HCT116 (cell line): ENCODE measurements around the gene GP2. TPM values are rescaled to one million over a fixed set of nuclear protein-coding genes. Genes with fewer than 3 reads are reported as not detected.

ENCODE experiments used
- ATAC-seq: fragments of 200-7000 bp; cut with Tn5 transposase; 2 replicates; pipeline ENCODE4 v1.9.1; 2020; ENCODE audit warnings: mild to moderate bottlenecking, moderate library complexity
- BruUV-seq: library from RNA; stranded (reverse); fragments of 400-500 nt; replicated peaks from 2 replicates; lab custom pipeline; 2021; lab: Mats Ljungman, UMichigan
- CTCF ChIA-PET: fragments of 300-600 bp; sonication (Branson Sonifier 250); formaldehyde crosslinking; loops from one replicate; lab custom pipeline; 2021; ENCODE audit warnings: antibody characterized with exemption; lab: Charles Lee
- POLR2A ChIA-PET: fragments of 300-600, 350-600 bp; sonication (Branson Sonifier 250); formaldehyde crosslinking; loops from one replicate; lab custom pipeline; 2021; ENCODE audit warnings: antibody characterized with exemption; lab: Charles Lee
- RAD21 ChIA-PET, 2 experiments: fragments of 300-600 bp; sonication (Branson Sonifier 250); formaldehyde crosslinking; loops; one replicate each; lab custom pipeline; 2023; ENCODE audit warnings: low total read pairs in 2 of 2; ENCODE audit not compliant: uncharacterized antibody in 2 of 2, unreplicated experiment in 2 of 2, low non-redundant PET in 1 of 2; lab: Charles Lee
- DNase-seq: peaks from one replicate; pipeline ENCODE4 v3.0.0-alpha.2; 2010; ENCODE audit warnings: low read depth, low spot score
- H2AFZ ChIP-seq: fragments of 200-600 bp; shearing (Covaris generic), sonication (generic); 2 replicates; pipeline ENCODE4 v1.6.1; 2017; ENCODE audit warnings: low read depth, mixed run types, mixed read lengths, antibody characterized with exemption, low read length; ENCODE audit not compliant: poor library complexity, severe bottlenecking
- H3K27ac ChIP-seq: 2 replicates; pipeline ENCODE4 v1.5.1; 2012; ENCODE audit warnings: low read depth, low read length
- H3K27me3 ChIP-seq: fragments of 200-600 bp; sonication (generic); 2 replicates; pipeline ENCODE4 v1.6.1; 2016; ENCODE audit warnings: mixed run types, low read length, mixed read lengths; ENCODE audit not compliant: insufficient read depth
- H3K36me3 ChIP-seq, 2 experiments: fragments of 200-500 bp in 1 of 2; fragments of 200-600 bp in 1 of 2; sonication (Bioruptor generic) in 1 of 2; sonication (generic) in 1 of 2; 2 replicates each; pipeline versions ENCODE4 v1.5.1 to v1.6.1; 2014 to 2016; ENCODE audit warnings: low read length in 2 of 2, inconsistent platforms in 1 of 2, mixed read lengths in 1 of 2, mixed run types in 1 of 2; ENCODE audit not compliant: insufficient read depth in 2 of 2, control insufficient read depth in 1 of 2
- H3K4me1 ChIP-seq, 2 experiments: fragments of 200-600 bp in 1 of 2; sonication (generic) in 1 of 2; 2 replicates each; pipeline versions ENCODE4 v1.5.1 to v1.6.1; 2012 to 2017; ENCODE audit warnings: low read length in 2 of 2, inconsistent platforms in 1 of 2, mild to moderate bottlenecking in 1 of 2, mixed read lengths in 1 of 2, mixed run types in 1 of 2, moderate library complexity in 1 of 2; ENCODE audit not compliant: insufficient read depth in 2 of 2, control insufficient read depth in 1 of 2
- H3K4me2 ChIP-seq: fragments of 200-600 bp; sonication (generic); 2 replicates; pipeline ENCODE4 v1.6.1; 2017; ENCODE audit warnings: mixed run types, low read length, mixed read lengths
- H3K4me3 ChIP-seq, 2 experiments: fragments of 200-600 bp in 1 of 2; sonication (generic) in 1 of 2; replicated peaks in 1 of 2; 2 replicates each; pipeline ENCODE4 v1.5.1; 2011 to 2016; ENCODE audit warnings: low read length in 2 of 2, control low read depth in 1 of 2, low read depth in 1 of 2, mild to moderate bottlenecking in 1 of 2, mixed read lengths in 1 of 2, mixed run types in 1 of 2
- H3K79me2 ChIP-seq: fragments of 200-600 bp; sonication (generic); 2 replicates; pipeline ENCODE4 v1.6.1; 2017; ENCODE audit warnings: mild to moderate bottlenecking, mixed run types, low read length, moderate library complexity, mixed read lengths; ENCODE audit not compliant: insufficient read depth
- H3K9ac ChIP-seq: fragments of 200-600 bp; sonication (generic); 2 replicates; pipeline ENCODE4 v1.6.1; 2016; ENCODE audit warnings: low read length, mixed read lengths
- H3K9me2 ChIP-seq: fragments of 200-600 bp; sonication (generic), shearing (Covaris generic); 2 replicates; pipeline ENCODE4 v1.6.1; 2017; ENCODE audit warnings: mixed run types, mild to moderate bottlenecking, moderate library complexity; ENCODE audit not compliant: insufficient read depth
- H3K9me3 ChIP-seq, 2 experiments: fragments of 200-500 bp in 1 of 2; fragments of 200-600 bp in 1 of 2; sonication (Bioruptor generic) in 1 of 2; sonication (generic) in 1 of 2; 2 replicates each; pipeline ENCODE4 v1.6.1; 2014 to 2017; ENCODE audit warnings: low read length in 2 of 2, mixed read lengths in 2 of 2, inconsistent platforms in 1 of 2, low read depth in 1 of 2, mild to moderate bottlenecking in 1 of 2, mixed run types in 1 of 2, moderate library complexity in 1 of 2; ENCODE audit not compliant: control insufficient read depth in 1 of 2, insufficient read depth in 1 of 2
- H4K20me1 ChIP-seq: fragments of 200-600 bp; sonication (generic), shearing (Covaris generic); 2 replicates; pipeline ENCODE4 v1.6.1; 2017; ENCODE audit warnings: mixed run types, mild to moderate bottlenecking, moderate library complexity; ENCODE audit not compliant: insufficient read depth
- CBX3 ChIP-seq: IDR thresholded peaks from 2 replicates; pipeline ENCODE4 v1.6.1; 2012; ENCODE audit warnings: low read depth
- intact Hi-C: fragments of 100-400 bp; cut with micrococcal nuclease; formaldehyde crosslinking; loops from 2 replicates; pipeline ENCODE4 v1.10.0; 2022
- total RNA-seq: library from RNA; stranded (reverse); gene quantifications from one replicate; pipeline ENCODE4 v1.2.1, GENCODE V29; 2021; ENCODE audit not compliant: unreplicated experiment
- TF ChIP-seq, protein P1 (sequence below), 3 experiments: fragments of 200-600 bp in 1 of 3; sonication (generic) in 1 of 3; IDR thresholded peaks in 2 of 3; conservative IDR thresholded peaks in 1 of 3; 2 replicates each; pipeline ENCODE4 v1.5.1; 2012 to 2017; ENCODE audit warnings: low read depth in 2 of 3, low read length in 2 of 3, antibody characterized with exemption in 1 of 3, borderline replicate concordance in 1 of 3, control low read depth in 1 of 3, mild to moderate bottlenecking in 1 of 3, mixed read lengths in 1 of 3, mixed run types in 1 of 3, moderate library complexity in 1 of 3; ENCODE audit not compliant: insufficient read depth in 1 of 3

GP2 gene
- total RNA-seq, 1 experiment from 2014 or later: 8.7 TPM

DNA sequence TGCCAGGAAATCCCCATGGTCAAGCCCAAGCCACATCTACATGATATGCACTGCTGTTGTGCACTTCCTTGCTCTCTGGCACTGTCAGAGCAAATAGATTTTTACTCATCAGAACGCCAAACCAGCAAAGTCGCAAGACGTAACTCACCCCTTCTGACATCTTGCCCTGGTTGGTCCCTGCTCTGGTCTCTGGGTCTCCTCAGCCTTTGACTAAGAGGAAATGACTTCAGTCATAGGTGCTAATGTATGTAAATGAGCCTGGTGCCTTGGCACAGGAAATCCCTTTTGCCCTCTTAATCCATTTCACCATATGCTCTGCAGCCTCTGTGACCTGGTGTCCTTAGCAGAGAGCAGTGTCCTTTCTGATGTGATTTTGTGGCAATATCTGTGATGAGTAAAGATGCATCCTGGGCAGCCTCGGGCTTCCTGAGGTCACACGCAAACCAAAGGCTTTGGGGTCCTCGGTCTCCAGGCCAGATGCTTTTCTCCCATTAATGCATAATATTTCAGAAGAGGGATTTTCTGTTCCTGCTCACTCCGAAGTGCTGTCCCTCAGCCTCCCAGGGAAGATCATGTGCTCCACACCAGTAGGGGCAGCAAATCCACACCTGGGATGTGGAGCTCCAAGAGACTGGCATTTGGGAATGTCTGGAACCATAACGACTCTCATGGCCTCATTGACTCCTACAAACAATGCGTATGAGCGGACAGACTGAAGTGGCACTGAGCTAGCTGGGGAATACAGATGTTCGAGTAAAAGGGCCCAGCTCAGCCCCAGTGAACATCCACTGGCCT lies 66.9 kb downstream of the GP2 start:
- ChIA-PET CTCF (no interaction called here), POLR2A (no interaction called here)
- no peak overlapping the region for H3K4me2 ChIP-seq
- H3K36me3 ChIP-seq: no peaks in the 10 kb centered on the region
- H3K79me2 ChIP-seq: no peaks in the 10 kb centered on the region
- ATAC-seq: no peak
- no peaks in the 10 kb centered on the region; the same call in 1 of the 2 replicates for H4K20me1 ChIP-seq
- H3K4me1 ChIP-seq: no peaks in the 10 kb centered on the region
- H3K9me3 ChIP-seq: no peaks in the 10 kb centered on the region
- no peaks in the 10 kb centered on the region; the same call in none of the 2 replicates for H3K27me3 ChIP-seq
- no peak overlapping the region for H2AFZ ChIP-seq
- H3K27ac ChIP-seq: no peak overlapping the region
- H3K9me2 ChIP-seq: no peaks in the 10 kb centered on the region
- DNase-seq: no peak
- BruUV-seq: no TSS peak
- TF ChIP-seq CBX3: no peak
- TF ChIP-seq, protein P1, sequence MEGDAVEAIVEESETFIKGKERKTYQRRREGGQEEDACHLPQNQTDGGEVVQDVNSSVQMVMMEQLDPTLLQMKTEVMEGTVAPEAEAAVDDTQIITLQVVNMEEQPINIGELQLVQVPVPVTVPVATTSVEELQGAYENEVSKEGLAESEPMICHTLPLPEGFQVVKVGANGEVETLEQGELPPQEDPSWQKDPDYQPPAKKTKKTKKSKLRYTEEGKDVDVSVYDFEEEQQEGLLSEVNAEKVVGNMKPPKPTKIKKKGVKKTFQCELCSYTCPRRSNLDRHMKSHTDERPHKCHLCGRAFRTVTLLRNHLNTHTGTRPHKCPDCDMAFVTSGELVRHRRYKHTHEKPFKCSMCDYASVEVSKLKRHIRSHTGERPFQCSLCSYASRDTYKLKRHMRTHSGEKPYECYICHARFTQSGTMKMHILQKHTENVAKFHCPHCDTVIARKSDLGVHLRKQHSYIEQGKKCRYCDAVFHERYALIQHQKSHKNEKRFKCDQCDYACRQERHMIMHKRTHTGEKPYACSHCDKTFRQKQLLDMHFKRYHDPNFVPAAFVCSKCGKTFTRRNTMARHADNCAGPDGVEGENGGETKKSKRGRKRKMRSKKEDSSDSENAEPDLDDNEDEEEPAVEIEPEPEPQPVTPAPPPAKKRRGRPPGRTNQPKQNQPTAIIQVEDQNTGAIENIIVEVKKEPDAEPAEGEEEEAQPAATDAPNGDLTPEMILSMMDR (IDR thresholded peaks at IDR 0.05 in 2 of 3, conservative IDR thresholded peaks at IDR 0.05 in 1 of 3; ENCODE audit: borderline replicate concordance in 1 of 3, insufficient read depth in 1 of 3, low read depth in 2 of 3, low read length in 2 of 3): 0 out of 6 replicates have a peak, but pooled peaks of 2 of the 3 experiments have one; percentile 11 to 19
- TF ChIP-seq, all 23 proteins: peak for 1
- intact Hi-C loops: no loop called here
- no peak overlapping the region for H3K4me3 ChIP-seq
- H3K9ac ChIP-seq: no peak overlapping the region
- RAD21 ChIA-PET: no interaction called here

Other genes starting within 250 kb of the GP2 start
- not detected for gene UMOD, start 25.2 kb upstream of the GP2 start, total RNA-seq
- not detected for gene PDILT, start 77.2 kb upstream of the GP2 start, total RNA-seq
- not detected for gene ACSM5, start 82.0 kb upstream of the GP2 start, total RNA-seq
- not detected for gene ACSM2A, start 124.0 kb upstream of the GP2 start, total RNA-seq
- not detected for gene ACSM2B, start 248.9 kb upstream of the GP2 start, total RNA-seq